Mesenteric fat pad (tissue), 1 donor: ENCODE data around the gene CSF3R. TPM values are rescaled to one million over a fixed set of nuclear protein-coding genes. Genes with fewer than 3 reads are reported as not detected.

Experiments
- DNase-seq: peaks from one replicate; pipeline ENCODE4 v3.0.0-alpha.2; 2020; ENCODE audit warnings: low spot score
- total RNA-seq: library from RNA; stranded (reverse); fragmentation: NEBNext Ultra II Directional; extraction: Animal tissue kit (Norgen Biotek cat#: 25700); gene quantifications from one replicate; pipeline ENCODE4 v1.2.1, GENCODE V29; 2021
- donor health status: DM: yes; HTN: yes; CAD: no.

The CSF3R gene
- total RNA-seq, 1 donor from 2014 or later = 82.0 TPM

- DNase-seq = no peak
Observed at GRCh38 chr1:36421649-36422048, 61.1 kb downstream of the CSF3R start.

DNA sequence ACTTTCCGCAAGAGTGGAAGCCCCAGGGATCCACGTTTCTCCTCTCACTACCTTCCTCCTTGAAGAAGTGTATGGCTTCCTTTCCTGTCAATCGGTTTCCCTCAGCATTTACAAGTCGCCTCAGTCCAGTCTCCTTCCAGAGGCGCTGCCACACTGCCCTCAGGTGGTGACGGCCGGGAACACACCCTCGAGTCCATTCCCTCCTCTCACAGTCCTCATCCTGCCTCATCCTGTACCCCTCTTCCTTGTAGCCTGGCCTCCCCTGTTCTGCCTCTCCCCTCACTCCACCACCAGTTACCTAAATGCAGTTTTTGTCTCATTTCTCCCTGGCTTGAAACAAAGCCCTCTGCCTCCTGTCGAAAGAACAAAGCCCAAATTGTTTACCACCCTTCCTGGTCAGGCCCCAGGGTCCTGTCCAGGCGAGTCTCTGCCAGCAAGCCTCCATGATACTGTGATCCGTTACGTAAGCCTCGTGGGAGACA, 61.8 kb downstream of the CSF3R start:
- peak; percentile 94 for DNase-seq

- no peak for DNase-seq
Observed at GRCh38 chr1:36420409-36420808, 62.3 kb downstream of the CSF3R start.

GRCh38 chr1:36419569-36419968, 63.1 kb downstream of the CSF3R start:
- DNase-seq = no peak

DNA sequence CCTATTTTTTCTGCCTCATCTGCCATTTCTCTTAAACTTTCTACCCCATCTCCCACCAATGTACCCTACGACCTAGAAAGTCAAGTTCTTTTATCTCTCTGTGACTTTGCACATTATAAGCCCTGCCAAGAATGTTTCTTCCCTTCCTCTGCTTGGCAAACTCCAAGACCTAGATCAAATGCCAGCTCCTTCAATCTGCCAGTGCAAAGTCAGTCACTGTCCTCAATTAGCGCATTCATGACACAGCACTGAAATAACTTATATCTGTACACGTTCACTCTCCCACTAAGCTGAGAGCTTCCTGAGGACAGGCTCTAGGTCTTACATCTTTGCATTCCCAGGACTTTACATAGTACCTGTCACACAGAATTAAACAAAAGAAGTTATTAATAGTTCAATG, 63.6 kb downstream of the CSF3R start:
- DNase-seq = no peak

DNA sequence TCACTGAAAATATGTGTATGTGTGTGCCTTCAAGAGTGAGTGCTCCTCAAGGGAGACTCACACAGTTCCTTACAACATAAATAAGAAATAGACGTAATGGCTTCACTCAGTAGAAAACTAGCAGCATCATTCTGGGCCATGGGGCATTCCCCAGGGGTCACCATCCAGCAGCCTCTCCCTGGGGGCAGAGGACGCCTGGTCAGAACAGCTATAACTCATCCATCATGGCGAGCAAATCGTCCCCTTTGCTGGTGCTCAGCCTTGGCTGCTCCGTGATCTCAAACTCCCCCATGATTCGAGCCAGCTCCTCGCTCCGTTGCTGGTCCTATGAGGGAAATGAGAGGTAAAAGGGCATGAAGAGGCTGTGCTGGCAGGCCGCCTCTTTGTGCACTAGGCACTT, 64.8 kb downstream of the CSF3R start:
- DNase-seq = no peak

Other genes starting within 250 kb of the CSF3R start
- gene SH3D21, start 176.5 kb downstream of the CSF3R start, total RNA-seq = 2.6 TPM
- gene EVA1B, start 159.3 kb downstream of the CSF3R start, total RNA-seq = 34.5 TPM
- gene STK40, start 97.0 kb downstream of the CSF3R start, total RNA-seq = 84.0 TPM
- 50.1 TPM for gene LSM10, start 85.0 kb downstream of the CSF3R start, total RNA-seq
- 7.0 TPM for gene OSCP1, start 32.5 kb downstream of the CSF3R start, total RNA-seq
- 83.4 TPM for gene MRPS15, start 18.5 kb downstream of the CSF3R start, total RNA-seq